Smooth muscle cell (in vitro differentiated cells): Measurements from ENCODE around the gene ZNF669. TPM values are rescaled to one million over a fixed set of nuclear protein-coding genes. Genes with fewer than 3 reads are reported as not detected.

Experiments used
- DNase-seq: peaks from one replicate; lab custom pipeline; 2025; ENCODE audit not compliant: unreplicated experiment; lab: John Stamatoyannopoulos, UW
- H2AFZ ChIP-seq: fragments of 200-600 bp; sonication (generic); 2 replicates; pipeline ENCODE4 v1.6.0; 2016; ENCODE audit warnings: antibody characterized with exemption, low read depth, mild to moderate bottlenecking
- H3F3A ChIP-seq: fragments of 200-600 bp; sonication (generic); 2 replicates; pipeline ENCODE4 v1.6.0; 2017; ENCODE audit warnings: antibody characterized with exemption, low read depth
- H3K27ac ChIP-seq: fragments of 200-600 bp; sonication (generic); 2 replicates; pipeline ENCODE4 v1.5.1; 2016; ENCODE audit warnings: low read depth, mild to moderate bottlenecking
- H3K27me3 ChIP-seq: fragments of 200-600 bp; sonication (generic); 2 replicates; pipeline ENCODE4 v1.6.1; 2016; ENCODE audit warnings: low read depth, mild to moderate bottlenecking
- H3K36me3 ChIP-seq: fragments of 200-600 bp; sonication (generic); 2 replicates; pipeline ENCODE4 v1.5.1; 2016; ENCODE audit warnings: low read depth
- H3K4me1 ChIP-seq: fragments of 200-600 bp; sonication (generic); 2 replicates; pipeline ENCODE4 v1.5.1; 2016; ENCODE audit warnings: low read depth
- H3K4me2 ChIP-seq: fragments of 200-600 bp; sonication (generic); 2 replicates; pipeline ENCODE4 v1.6.0; 2016; ENCODE audit warnings: mild to moderate bottlenecking
- H3K4me3 ChIP-seq: fragments of 200-600 bp; sonication (generic); 2 replicates; pipeline ENCODE4 v1.5.1; 2016; ENCODE audit warnings: mild to moderate bottlenecking
- H3K79me2 ChIP-seq: fragments of 200-600 bp; sonication (generic); 2 replicates; pipeline ENCODE4 v1.6.0; 2016; ENCODE audit warnings: low read depth, mild to moderate bottlenecking
- H3K9ac ChIP-seq: fragments of 200-600 bp; sonication (generic); 2 replicates; pipeline ENCODE4 v1.6.0; 2016; ENCODE audit warnings: low read depth
- H3K9me3 ChIP-seq: fragments of 200-600 bp; sonication (generic); replicated peaks from 2 replicates; pipeline ENCODE4 v1.5.1; 2016; ENCODE audit warnings: low read depth
- H4K20me1 ChIP-seq: fragments of 200-600 bp; sonication (generic); 2 replicates; pipeline ENCODE4 v1.6.0; 2016; ENCODE audit warnings: low read depth
- CTCF ChIP-seq: fragments of 200-600 bp; sonication (generic); IDR thresholded peaks from 2 replicates; pipeline ENCODE4 v1.5.1; 2017; ENCODE audit warnings: borderline replicate concordance, mild to moderate bottlenecking, antibody characterized with exemption; ENCODE audit not compliant: insufficient read depth, poor library complexity, severe bottlenecking
- WGBS: methylation state at CpG from one replicate; pipeline ENCODE4 v1.1.7; 2016; ENCODE audit warnings: low lambda C conversion rate; 5-methylcytosine and 5-hydroxymethylcytosine counted together
- polyA plus RNA-seq: library from polyadenylated mRNA; unstranded; fragments of >200 nt; fragmentation: Nextera tagmentation; extraction: Ambion mirVana; gene quantifications from 2 replicates; pipeline ENCODE4 v1.2.1, GENCODE V29; 2016
- total RNA-seq: library from RNA; depleted of rRNA; stranded (reverse); fragments of >200 nt; gene quantifications from 2 replicates; pipeline ENCODE4 v1.2.3, GENCODE V29; 2014

ZNF669 gene
- total and polyA plus RNA-seq, 2 experiments from 2014 or later, result 3.7 to 17.2 TPM

GRCh38 chr1:247077876-247078257 lies 26.3 kb downstream of the ZNF669 start:
- no peak overlapping the region for H3K27ac ChIP-seq
- no peak for DNase-seq

GRCh38 chr1:247077213-247077612 lies 26.9 kb downstream of the ZNF669 start:
- H3K4me1 ChIP-seq, result peaks cover 4% of the 10 kb centered on the region
- no peaks in the 10 kb centered on the region for H3K9me3 ChIP-seq
- H3K27me3 ChIP-seq, result no peaks in the 10 kb centered on the region
- H4K20me1 ChIP-seq, result peaks cover 9% of the 10 kb centered on the region
- peak overlapping the region; percentile 86 for H3K4me3 ChIP-seq
- no peak for TF ChIP-seq CTCF
- WGBS, result 86% methylated on average over 3 of the region's 3 CpGs
- peak overlapping the region; percentile 97 for H2AFZ ChIP-seq
- H3K79me2 ChIP-seq, result peaks cover 50% of the 10 kb centered on the region
- no peak for DNase-seq
- H3K27ac ChIP-seq, result no peak overlapping the region
- peak overlapping the region; percentile 95 for H3K4me2 ChIP-seq
- no peaks in the 10 kb centered on the region for H3K36me3 ChIP-seq
- H3F3A ChIP-seq, result no peaks in the 10 kb centered on the region
- peak overlapping the region; percentile 76 for H3K9ac ChIP-seq

More at GRCh38 chr1:247077876-247078257, 26.3 kb downstream of the ZNF669 start:
- H4K20me1 ChIP-seq, result peaks cover 9% of the 10 kb centered on the region
- H3K9me3 ChIP-seq, result no peaks in the 10 kb centered on the region
- TF ChIP-seq CTCF, result no peak
- H3K9ac ChIP-seq, result peak overlapping the region; percentile 76
- peak overlapping the region; percentile 97 for H2AFZ ChIP-seq
- peaks cover 47% of the 10 kb centered on the region for H3K79me2 ChIP-seq
- peaks cover 4% of the 10 kb centered on the region for H3K4me1 ChIP-seq
- 3% methylated on average over 8 of the region's 8 CpGs for WGBS
- H3K4me3 ChIP-seq, result peak overlapping the region; percentile 86
- no peaks in the 10 kb centered on the region for H3K27me3 ChIP-seq
- H3F3A ChIP-seq, result no peaks in the 10 kb centered on the region
- peak overlapping the region; percentile 95 for H3K4me2 ChIP-seq
- H3K36me3 ChIP-seq, result no peaks in the 10 kb centered on the region

- no peaks in the 10 kb centered on the region for H3K36me3 ChIP-seq
- no peak overlapping the region for H3K27ac ChIP-seq
- no peak overlapping the region for H3K9ac ChIP-seq
- H3K4me1 ChIP-seq, result no peaks in the 10 kb centered on the region
- H3K4me2 ChIP-seq, result no peak overlapping the region
- no peak overlapping the region for H3K4me3 ChIP-seq
- H4K20me1 ChIP-seq, result peaks cover 5% of the 10 kb centered on the region
- DNase-seq, result no peak
- no peaks in the 10 kb centered on the region for H3K27me3 ChIP-seq
- no peak overlapping the region for H2AFZ ChIP-seq
- H3K9me3 ChIP-seq, result no peaks in the 10 kb centered on the region
- no peaks in the 10 kb centered on the region for H3F3A ChIP-seq
- WGBS, result 78% methylated on average over 3 of the region's 3 CpGs
- no peak for TF ChIP-seq CTCF
- H3K79me2 ChIP-seq, result peaks cover 67% of the 10 kb centered on the region
Measured at GRCh38 chr1:247070645-247071044, 33.5 kb downstream of the ZNF669 start.

- TF ChIP-seq CTCF, result no peak
- Histone ChIP-seq H3K27ac (no peak overlapping the region), H3K4me2 (no peak overlapping the region), H2AFZ (no peak overlapping the region), H3K27me3 (no peaks in the 10 kb centered on the region), H3K79me2 (peaks cover 32% of the 10 kb centered on the region), H3K36me3 (no peaks in the 10 kb centered on the region), H4K20me1 (peaks cover 13% of the 10 kb centered on the region), H3K9me3 (no peaks in the 10 kb centered on the region), H3K4me1 (no peaks in the 10 kb centered on the region), H3F3A (no peaks in the 10 kb centered on the region), H3K4me3 (no peak overlapping the region), H3K9ac (no peak overlapping the region)
- DNase-seq, result no peak
- 97% methylated on average over 3 of the region's 3 CpGs for WGBS
Measured at GRCh38 chr1:247064304-247064703, 39.9 kb downstream of the ZNF669 start.
